Right atrium auricular region (tissue), 2 donors: ENCODE data around the gene XIAP. TPM values are rescaled to one million over a fixed set of nuclear protein-coding genes. Genes with fewer than 3 reads are reported as not detected.

Source experiments
- DNase-seq: peaks from one replicate; pipeline ENCODE4 v3.0.0-alpha.2; 2019; ENCODE audit warnings: low spot score
- H3K27ac ChIP-seq, 2 donors: fragments of 200-600 bp; sonication (generic); 1 replicate in 1 of 2; 2 replicates in 1 of 2; pipeline ENCODE4 v1.5.1; 2016 to 2019
- H3K27me3 ChIP-seq, 2 donors: fragments of 200-600 bp; sonication (generic); one replicate each; pipeline versions ENCODE4 v1.5.1 to v1.6.0; 2017 to 2019
- H3K36me3 ChIP-seq: fragments of 200-600 bp; sonication (generic); one replicate; pipeline ENCODE4 v1.5.1; 2016
- H3K4me1 ChIP-seq, 2 donors: fragments of 200-600 bp; sonication (generic); one replicate each; pipeline versions ENCODE4 v1.5.1 to v1.6.0; 2017 to 2019
- H3K4me3 ChIP-seq, 2 donors: fragments of 200-600 bp; sonication (generic); 1 replicate in 1 of 2; 2 replicates in 1 of 2; pipeline ENCODE4 v1.5.1; 2017 to 2019; ENCODE audit warnings: mild to moderate bottlenecking in 1 of 2, moderate library complexity in 1 of 2
- H3K9me3 ChIP-seq, 2 donors: fragments of 200-600 bp; sonication (generic); one replicate each; pipeline ENCODE4 v1.5.1; 2019
- total RNA-seq, 2 donors: library from RNA; depleted of rRNA; stranded (reverse); fragments of >200 nt; gene quantifications; one replicate each; pipeline ENCODE4 v1.1.0, GENCODE V29; 2016
- TF ChIP-seq, protein P1 (sequence below), 2 donors: fragments of 200-600 bp; sonication (generic); IDR thresholded peaks; one replicate each; pipeline ENCODE4 v1.5.1; 2019; ENCODE audit warnings: antibody characterized with exemption in 2 of 2

XIAP gene
- total RNA-seq, 2 donors from 2014 or later: 19.6 to 22.0 TPM

- Histone ChIP-seq H3K36me3 (peaks cover 10% of the 10 kb centered on the region), H3K27ac (no peak overlapping the region), H3K9me3 (no peaks in the 10 kb centered on the region), H3K4me1 (no peaks in the 10 kb centered on the region), H3K4me3 (no peak overlapping the region), H3K27me3 (no peaks in the 10 kb centered on the region)
- TF ChIP-seq, protein P1, sequence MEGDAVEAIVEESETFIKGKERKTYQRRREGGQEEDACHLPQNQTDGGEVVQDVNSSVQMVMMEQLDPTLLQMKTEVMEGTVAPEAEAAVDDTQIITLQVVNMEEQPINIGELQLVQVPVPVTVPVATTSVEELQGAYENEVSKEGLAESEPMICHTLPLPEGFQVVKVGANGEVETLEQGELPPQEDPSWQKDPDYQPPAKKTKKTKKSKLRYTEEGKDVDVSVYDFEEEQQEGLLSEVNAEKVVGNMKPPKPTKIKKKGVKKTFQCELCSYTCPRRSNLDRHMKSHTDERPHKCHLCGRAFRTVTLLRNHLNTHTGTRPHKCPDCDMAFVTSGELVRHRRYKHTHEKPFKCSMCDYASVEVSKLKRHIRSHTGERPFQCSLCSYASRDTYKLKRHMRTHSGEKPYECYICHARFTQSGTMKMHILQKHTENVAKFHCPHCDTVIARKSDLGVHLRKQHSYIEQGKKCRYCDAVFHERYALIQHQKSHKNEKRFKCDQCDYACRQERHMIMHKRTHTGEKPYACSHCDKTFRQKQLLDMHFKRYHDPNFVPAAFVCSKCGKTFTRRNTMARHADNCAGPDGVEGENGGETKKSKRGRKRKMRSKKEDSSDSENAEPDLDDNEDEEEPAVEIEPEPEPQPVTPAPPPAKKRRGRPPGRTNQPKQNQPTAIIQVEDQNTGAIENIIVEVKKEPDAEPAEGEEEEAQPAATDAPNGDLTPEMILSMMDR (IDR thresholded peaks at IDR 0.05): no peak
- DNase-seq: no peak
These were observed 45.5 kb downstream of the XIAP start for GRCh38 chrX:123905332-123905731.

- TF ChIP-seq, protein P1 (IDR thresholded peaks at IDR 0.05): no peak
- no peak overlapping the region for H3K4me3 ChIP-seq
- H3K27ac ChIP-seq: peak overlapping the region in 1 of 2 donors; percentile 26
- H3K27me3 ChIP-seq: no peaks in the 10 kb centered on the region
- DNase-seq: no peak
- H3K36me3 ChIP-seq: no peaks in the 10 kb centered on the region
- H3K4me1 ChIP-seq: no peaks in the 10 kb centered on the region
- no peaks in the 10 kb centered on the region for H3K9me3 ChIP-seq
These were observed 46.9 kb downstream of the XIAP start for GRCh38 chrX:123906557-123907316.

DNA sequence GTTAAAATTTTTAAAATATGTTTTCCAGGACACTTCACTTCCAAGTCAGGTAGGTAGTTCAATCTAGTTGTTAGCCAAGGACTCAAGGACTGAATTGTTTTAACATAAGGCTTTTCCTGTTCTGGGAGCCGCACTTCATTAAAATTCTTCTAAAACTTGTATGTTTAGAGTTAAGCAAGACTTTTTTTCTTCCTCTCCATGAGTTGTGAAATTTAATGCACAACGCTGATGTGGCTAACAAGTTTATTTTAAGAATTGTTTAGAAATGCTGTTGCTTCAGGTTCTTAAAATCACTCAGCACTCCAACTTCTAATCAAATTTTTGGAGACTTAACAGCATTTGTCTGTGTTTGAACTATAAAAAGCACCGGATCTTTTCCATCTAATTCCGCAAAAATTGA lies 49.7 kb downstream of the XIAP start:
- TF ChIP-seq, protein P1 (IDR thresholded peaks at IDR 0.05): no peak
- H3K27ac ChIP-seq: no peak overlapping the region
- H3K4me3 ChIP-seq: no peak overlapping the region
- H3K36me3 ChIP-seq: no peaks in the 10 kb centered on the region
- H3K27me3 ChIP-seq: no peaks in the 10 kb centered on the region
- no peaks in the 10 kb centered on the region for H3K9me3 ChIP-seq
- DNase-seq: no peak
- no peaks in the 10 kb centered on the region for H3K4me1 ChIP-seq

DNA sequence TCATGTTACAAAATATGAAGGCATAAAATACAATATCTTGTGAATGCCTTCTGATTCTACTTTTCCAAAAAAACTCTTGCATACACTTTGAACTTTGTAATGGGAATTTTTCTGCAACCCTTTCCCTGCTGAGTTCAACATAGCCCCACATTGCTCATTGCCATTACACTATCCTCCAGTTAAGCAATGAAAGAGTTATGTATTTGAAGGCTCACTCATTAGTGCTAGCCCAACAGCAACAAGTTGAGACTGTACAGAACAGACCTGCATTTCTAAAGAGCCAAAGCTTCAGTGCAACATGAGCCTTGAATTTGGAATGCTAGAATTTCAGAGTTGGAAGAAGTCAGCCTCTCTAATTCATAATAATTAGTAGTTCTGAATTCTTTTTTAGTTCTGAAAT lies 57.2 kb downstream of the XIAP start:
- TF ChIP-seq, protein P1 (IDR thresholded peaks at IDR 0.05): no peak
- no peaks in the 10 kb centered on the region for H3K36me3 ChIP-seq
- no peak overlapping the region for H3K4me3 ChIP-seq
- H3K4me1 ChIP-seq: no peaks in the 10 kb centered on the region
- H3K9me3 ChIP-seq: no peaks in the 10 kb centered on the region
- H3K27me3 ChIP-seq: no peaks in the 10 kb centered on the region
- DNase-seq: no peak
- H3K27ac ChIP-seq: no peak overlapping the region

DNA sequence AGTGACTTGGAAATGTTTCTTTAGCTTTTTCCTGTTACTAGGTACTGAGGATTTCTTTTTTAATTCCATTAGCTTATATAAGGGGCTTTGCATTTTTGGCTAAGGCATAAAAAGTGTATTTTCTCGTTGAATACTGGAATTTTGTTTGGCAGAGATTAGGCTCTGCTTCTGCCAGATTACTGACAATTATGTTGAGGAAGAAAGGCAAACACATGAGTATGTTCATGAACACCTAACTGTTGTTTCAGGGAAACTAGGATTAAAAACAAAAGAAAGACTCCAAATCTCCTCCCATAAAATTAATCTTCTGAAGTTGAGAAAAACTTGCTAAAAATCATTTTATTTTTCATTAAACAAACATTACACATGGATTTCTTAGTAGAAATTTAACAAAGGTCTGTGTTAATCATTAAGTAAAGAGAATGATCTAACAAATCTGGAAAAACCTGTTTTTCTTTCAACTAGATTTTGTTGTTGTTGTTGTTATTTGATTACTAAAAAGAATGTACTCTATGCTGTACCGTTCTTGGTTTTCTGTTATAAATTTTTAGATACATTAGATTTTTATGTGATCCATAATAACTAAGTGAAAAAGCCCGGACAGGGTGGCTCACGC lies 58.4 kb downstream of the XIAP start:
- Histone ChIP-seq H3K4me1 (no peaks in the 10 kb centered on the region), H3K9me3 (no peaks in the 10 kb centered on the region), H3K4me3 (no peak overlapping the region), H3K36me3 (no peaks in the 10 kb centered on the region), H3K27ac (no peak overlapping the region), H3K27me3 (no peaks in the 10 kb centered on the region)
- DNase-seq: no peak
- TF ChIP-seq, protein P1 (IDR thresholded peaks at IDR 0.05): no peak
